EH (cell line): ENCODE results near the gene FUBP3.
A peak's percentile ranks its signal among the peaks of the same experiment; 100 is the strongest.

Source experiments
- DNase-seq: peaks from one replicate; pipeline ENCODE4 v3.0.0-alpha.2; 2015; ENCODE audit warnings: low read depth

FUBP3 gene

GRCh38 chr9:130607640-130608420 lies 28.5 kb downstream of the FUBP3 start:
- DNase-seq, result peak; percentile 55

DNA sequence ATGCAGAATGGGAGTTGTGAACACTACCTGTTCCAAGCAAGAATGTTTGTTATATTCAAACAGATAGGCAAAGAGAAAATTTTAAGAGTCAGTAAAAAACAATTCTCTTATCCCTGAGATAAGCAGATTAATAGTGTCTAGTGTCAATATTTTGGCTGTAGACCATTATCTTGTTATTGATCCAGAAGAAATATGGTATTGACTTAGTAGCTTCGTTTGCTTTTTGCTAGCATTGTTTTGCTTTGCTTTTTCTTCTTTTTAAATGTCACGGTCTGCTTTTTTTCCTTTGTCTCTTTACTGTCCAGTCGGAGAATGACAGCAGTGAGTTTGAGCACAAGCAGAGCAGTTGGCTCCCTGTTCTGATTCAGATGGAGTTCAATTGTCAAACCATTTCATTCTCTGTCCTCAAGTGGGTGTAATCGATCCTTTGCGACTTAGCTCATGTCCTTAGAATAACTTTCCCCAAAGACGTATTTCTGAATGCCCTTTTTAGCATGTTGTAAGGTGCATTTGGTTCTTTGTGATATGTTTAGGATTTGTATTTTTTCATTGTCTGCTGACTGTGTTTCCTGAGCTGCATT lies 29.3 kb downstream of the FUBP3 start:
- no peak for DNase-seq

- no peak for DNase-seq
These were observed 29.8 kb downstream of the FUBP3 start for GRCh38 chr9:130609163-130609562.

DNA sequence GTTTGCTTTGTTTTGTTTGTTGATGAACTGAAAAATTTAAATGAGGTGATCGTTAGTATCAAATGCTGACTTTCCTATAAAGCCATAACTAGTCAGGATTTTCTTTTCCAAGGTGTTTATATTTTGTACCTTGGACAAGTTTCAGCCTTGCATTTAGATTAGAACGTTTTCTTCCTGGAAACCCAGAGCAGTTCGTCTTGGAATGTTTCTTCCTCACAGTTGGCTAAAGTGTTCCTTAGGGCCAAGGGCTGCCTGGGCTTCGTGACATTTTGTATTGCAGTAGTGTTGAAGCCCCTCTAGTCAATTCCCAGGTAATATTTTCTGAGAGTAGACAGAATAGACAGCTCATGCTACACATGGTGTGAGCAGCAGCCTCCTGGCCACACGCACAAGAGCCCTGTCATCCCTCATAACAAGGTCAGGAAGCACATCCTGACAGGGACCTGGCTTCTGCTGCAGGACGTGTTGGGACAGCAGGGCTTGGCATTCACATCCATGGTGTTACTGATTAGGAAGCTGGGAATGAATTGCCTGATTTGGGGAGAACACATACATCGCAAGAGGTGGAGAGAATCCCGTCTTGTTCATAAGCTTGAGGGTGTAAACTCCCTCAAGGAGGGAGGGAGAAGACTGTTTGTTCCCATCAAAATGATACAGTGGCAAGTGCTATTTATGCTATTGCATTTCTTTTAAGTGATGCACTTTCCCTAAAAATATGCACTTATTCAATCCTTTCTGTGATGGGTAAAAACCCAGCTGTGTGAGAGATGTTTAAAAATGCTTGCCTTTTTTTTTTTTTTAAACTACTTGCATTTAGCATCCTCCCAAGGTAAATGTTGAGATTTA lies 31.7 kb downstream of the FUBP3 start:
- DNase-seq, result peak; percentile 7

GRCh38 chr9:130616451-130616850 lies 37.1 kb downstream of the FUBP3 start:
- DNase-seq, result no peak

DNA sequence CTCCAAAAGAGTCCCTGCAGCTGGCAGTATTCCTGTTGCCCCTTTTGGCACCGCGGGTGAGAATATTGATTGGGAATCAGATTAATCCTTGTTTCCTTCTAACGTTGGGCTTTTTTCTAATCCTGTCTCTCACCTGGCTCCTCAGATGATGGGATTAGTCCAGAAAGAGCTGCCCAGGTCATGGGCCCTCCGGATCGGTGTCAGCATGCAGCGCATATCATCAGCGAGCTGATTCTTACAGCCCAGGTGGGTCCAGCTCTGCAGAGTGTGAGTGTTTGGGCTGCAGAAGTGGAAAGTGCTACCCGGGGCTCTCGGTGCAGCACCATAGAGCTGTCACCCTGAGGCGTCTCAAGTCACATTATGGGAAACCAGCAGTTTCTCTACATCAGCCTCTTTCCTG lies 44.1 kb downstream of the FUBP3 start:
- no peak for DNase-seq

- DNase-seq, result no peak
These were observed 44.8 kb downstream of the FUBP3 start for GRCh38 chr9:130624154-130624553.

GRCh38 chr9:130626249-130626996 lies 47.0 kb downstream of the FUBP3 start:
- DNase-seq, result no peak

- DNase-seq, result no peak
These were observed 47.7 kb downstream of the FUBP3 start for GRCh38 chr9:130627051-130627450.

DNA sequence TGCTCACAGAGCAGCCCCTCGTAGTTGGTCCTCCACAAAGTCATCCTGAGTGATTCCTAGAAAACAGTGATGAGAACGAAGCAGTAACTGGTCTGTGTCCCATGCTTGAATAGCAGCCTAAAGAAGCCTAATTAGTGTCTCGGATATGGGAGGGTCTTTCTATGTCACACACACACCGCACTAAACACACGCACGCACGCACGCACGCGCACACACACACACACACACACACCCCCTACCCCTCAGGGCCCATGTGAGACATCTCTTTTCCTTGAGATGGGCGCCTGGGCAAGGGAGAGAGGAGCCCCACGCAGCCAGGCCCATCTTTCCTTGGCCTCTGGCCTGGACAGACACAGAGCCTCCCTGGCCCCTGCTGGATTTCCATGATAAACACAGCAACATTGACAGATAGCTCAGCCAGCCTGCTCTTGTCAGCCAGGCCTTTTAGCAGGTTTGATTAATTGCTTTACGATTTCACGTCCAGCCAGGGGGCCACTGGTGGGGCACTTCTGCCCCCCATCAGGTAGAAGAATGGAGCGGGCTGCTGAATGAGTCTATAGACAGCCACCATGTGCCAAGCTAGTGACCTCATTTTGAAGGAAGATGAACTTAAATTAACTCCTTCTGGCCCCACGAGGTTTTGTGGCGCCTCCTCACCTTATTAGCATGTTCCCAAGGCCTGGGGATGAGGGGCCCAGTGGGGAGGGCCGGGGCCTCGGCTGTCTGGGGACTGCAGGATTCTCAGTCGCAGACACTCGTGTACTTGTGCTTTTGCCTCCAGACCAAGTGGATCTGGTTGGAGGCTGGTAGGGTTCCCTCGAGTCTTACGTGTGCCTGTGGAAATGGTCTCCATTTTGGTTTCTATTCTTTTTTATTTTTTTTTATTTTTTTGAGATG lies 48.8 kb downstream of the FUBP3 start:
- DNase-seq, result no peak

GRCh38 chr9:130629443-130630070 lies 50.2 kb downstream of the FUBP3 start:
- DNase-seq, result no peak

DNA sequence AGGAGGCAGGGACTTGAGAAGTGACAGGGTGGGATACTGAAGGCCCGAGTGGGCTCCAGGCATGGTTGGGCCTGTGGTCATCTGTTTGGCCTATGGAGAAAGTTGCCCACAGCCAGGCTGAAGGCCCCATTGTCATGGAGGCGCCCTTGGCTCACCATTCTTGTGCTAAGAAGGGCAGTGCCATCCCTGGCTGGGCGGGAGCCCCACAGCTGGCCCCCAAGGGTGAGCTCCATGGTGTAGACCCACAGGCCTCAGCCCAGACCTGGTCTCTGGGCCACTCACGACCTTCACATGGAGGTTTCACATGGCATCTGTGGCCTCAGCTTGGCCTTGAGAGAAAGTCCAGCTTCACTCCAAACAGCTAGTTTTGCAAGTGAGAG lies 50.7 kb downstream of the FUBP3 start:
- DNase-seq, result no peak

DNA sequence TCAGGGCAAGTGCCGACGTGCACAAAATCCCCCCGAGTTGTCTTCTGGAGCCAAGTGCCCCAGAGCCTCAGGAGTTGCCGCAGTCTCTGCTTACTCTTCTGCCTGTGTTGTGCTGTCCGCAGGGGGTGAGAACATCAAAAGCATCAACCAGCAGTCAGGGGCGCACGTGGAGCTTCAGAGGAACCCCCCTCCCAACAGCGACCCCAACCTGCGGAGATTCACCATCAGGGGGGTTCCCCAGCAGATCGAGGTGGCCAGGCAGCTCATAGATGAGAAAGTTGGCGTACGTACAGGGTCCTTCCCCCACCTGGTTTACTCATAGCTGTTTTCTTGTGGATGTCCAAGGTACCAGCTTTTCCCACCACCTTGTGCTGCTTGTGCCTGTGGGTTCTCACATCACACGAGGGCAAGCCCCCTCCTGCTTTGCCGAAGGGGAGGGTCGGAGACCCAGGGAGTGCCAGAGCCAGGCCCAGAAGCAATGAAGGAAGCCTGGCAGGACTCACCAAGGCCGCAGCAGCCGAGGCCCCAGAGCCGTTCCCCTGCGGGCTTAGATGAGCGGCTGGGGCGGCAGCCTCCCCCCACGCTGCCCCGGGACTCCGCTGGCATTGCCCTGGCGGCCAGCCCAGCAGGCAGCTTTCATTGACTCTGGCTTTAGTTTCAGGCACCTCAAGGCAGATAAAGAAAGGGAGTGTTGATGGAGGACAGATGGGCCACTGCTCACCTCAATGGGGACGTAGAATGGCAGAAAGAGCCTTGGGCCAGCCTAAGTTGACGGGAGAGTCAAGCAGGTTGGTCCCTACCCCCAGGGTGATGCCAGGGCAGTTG lies 51.3 kb downstream of the FUBP3 start:
- DNase-seq, result no peak

DNA sequence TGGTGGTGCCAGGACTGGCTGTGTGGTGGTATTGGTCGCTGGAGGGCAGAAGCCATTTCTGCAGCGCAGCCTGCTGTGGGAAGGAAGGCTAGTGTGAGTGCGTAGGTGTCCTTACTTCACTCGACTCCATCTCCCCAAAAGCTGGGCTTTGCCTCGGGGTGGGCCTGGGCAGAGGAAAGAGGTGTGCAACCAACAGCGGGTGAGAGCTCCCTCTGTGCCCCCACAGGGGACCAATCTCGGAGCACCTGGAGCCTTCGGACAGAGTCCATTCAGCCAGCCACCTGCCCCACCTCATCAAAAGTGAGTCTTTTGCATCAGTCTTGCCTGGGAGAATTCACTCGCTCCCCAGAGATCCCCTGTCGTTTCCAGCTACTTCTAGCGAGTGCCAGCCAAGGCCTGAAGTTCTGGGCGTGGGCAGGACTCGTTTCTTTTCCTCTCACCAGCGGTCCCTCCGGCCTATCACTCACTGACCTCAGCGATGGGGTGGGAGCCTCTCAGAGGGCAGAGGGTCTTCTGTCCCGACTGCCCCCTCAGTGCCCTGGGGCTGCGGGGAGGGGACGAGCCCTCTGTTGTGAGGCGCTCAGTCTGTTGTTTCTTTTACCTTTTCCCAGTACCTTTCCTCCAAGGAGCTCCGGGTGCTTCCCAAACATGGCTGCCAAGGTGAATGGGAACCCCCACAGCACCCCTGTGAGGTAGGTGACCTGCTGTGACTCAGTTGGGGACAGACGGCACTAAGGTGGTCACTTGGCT lies 52.1 kb downstream of the FUBP3 start:
- no peak for DNase-seq

DNA sequence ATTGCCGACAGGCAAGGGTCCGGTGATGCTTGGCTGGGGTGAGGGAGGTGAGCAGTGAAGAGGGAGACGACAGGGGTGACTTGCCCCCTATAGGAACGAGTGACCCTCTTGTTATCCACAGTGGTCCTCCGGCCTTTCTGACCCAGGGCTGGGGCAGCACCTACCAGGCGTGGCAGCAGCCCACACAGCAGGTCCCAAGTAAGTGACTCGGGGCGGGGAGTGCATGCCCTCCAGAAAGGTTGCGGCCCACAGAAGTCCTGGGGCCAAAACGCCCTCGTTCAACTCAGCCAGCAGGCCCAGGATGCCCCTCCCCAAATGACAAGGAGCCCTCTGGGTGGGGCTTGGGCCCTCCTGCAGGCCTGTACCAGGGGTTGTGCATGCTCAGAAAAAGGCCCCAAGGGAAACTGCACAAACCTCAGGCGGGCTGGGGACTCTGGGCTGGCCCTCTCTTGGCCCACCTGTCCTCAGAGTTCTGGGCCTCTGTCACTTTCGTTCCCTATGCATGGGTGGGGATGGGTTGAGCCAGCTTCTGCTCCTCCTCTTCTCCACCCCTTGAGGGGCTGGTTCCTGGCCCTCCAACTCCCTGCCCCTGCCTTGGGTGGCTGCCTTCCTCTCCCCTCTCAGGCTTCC lies 52.8 kb downstream of the FUBP3 start:
- DNase-seq, result no peak

DNA sequence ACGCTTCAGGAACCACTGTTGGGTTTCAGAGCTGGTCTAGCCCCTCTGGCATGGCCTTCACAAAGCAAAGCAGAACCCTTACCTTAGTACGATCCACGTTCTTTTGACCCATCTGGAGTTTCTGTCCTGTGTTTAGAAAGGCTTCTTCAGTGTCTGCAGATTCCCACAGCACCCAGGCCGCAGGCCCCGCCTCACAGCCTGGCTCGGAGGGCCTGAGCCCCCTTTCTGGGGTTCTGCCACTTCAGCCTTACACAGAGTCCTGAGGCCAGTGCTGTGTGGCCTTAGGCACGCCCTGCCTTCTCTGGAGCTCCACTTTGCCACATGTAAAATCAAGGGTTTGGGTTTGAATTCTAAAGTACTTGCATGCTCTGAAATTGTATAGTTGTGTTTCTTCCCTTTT lies 53.5 kb downstream of the FUBP3 start:
- no peak for DNase-seq

DNA sequence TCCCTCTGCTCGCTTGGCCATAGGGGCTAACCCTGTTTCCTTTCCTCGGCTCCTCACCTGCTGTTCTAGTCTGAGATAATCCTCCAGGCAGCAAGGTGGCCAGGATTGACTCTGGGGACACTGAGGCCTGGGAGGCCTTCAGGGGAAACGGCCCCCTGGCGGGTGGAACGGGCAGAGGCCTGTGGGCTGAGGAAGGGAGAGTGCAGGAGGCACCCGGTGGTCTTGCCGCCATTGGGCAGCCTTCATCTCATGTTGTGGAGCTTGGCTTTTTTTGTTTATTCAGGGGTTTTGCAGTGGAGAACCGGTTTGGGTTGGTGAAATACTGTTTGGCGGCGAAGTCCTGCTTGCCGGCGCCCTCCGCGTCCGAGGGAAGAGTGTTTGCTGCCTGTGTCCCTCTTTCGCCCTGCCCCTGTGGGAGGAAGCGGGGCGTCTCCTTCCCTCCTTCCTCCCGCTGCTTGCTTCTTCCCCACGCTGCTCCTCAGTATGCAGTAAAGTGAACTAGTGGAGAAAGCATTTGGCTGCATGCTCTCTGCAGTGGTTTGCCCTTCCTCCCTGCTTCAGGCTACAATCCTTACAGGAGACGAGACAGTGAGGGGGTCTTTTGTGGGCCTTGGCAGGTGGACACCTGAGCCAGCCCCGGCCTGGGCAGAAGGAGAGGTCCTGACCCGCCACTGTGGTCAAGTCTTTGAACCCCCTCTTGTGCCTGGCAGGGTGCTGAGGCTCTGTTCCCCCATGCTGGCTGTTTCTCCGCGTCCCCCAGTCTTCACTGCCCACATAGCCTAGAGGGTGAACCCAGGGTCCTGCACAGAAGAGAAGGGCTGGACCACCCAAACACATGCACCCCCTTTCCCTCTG lies 54.2 kb downstream of the FUBP3 start:
- DNase-seq, result no peak
